BJ (cell line): ENCODE data around the gene MFAP4. TPM values are rescaled to one million over a fixed set of nuclear protein-coding genes. Genes with fewer than 3 reads are reported as not detected.
"Not testable (repeated sequence)": the region's sequence is repeated elsewhere in the genome, so short reads cannot be mapped to it uniquely, and the experiment has no call there.

Source experiments
- CTCF ChIA-PET: fragments of 350-600 bp; formaldehyde crosslinking; extraction: SDS; loops from one replicate; lab custom pipeline; 2021; ENCODE audit warnings: antibody characterized with exemption, inconsistent platforms; lab: Yijun Ruan, JAX
- POLR2A ChIA-PET: fragments of 300-600 bp; sonication (Branson Sonifier 250); formaldehyde crosslinking; extraction: SDS; loops from one replicate; lab custom pipeline; 2021; ENCODE audit warnings: antibody characterized with exemption; lab: Charles Lee
- DNase-seq: peaks from one replicate; pipeline ENCODE4 v3.0.0-alpha.2; 2011; ENCODE audit warnings: low read depth
- H3K27me3 ChIP-seq: 2 replicates; pipeline ENCODE4 v1.6.0; 2011; ENCODE audit warnings: low read length; ENCODE audit not compliant: control insufficient read depth, insufficient read depth
- H3K36me3 ChIP-seq: 2 replicates; pipeline ENCODE4 v1.5.1; 2011; ENCODE audit warnings: low read length; ENCODE audit not compliant: control insufficient read depth, insufficient read depth
- H3K4me3 ChIP-seq: 2 replicates; pipeline ENCODE4 v1.5.1; 2011; ENCODE audit warnings: low read depth, mild to moderate bottlenecking, control low read depth, low read length
- CTCF ChIP-seq: IDR thresholded peaks from 2 replicates; pipeline ENCODE4 v1.5.1; 2011; ENCODE audit warnings: low read depth, mild to moderate bottlenecking, control low read depth, inconsistent platforms, low read length, moderate library complexity; ENCODE audit not compliant: insufficient read depth
- polyA plus RNA-seq: library from polyadenylated mRNA; depleted of rRNA; stranded (reverse); fragments of >200 nt; gene quantifications from 2 replicates; pipeline ENCODE4 v1.2.3, GENCODE V29; 2011

The MFAP4 gene
- polyA plus RNA-seq, 1 experiment, result 86.8 TPM

GRCh38 chr17:19359856-19360255, 27.1 kb downstream of the MFAP4 start:
- POLR2A ChIA-PET, result no interaction called here
- no peak overlapping the region for H3K4me3 ChIP-seq
- no peak for TF ChIP-seq CTCF
- no peaks in the 10 kb centered on the region for H3K27me3 ChIP-seq
- CTCF ChIA-PET, result no interaction called here
- H3K36me3 ChIP-seq, result peaks cover 2% of the 10 kb centered on the region; the same call in 1 of the 2 replicates
- no peak for DNase-seq

- TF ChIP-seq CTCF, result no peak
- ChIA-PET CTCF (no interaction called here), POLR2A (no interaction called here)
- peaks cover 2% of the 10 kb centered on the region; the same call in 1 of the 2 replicates for H3K36me3 ChIP-seq
- H3K27me3 ChIP-seq, result no peaks in the 10 kb centered on the region
- no peak for DNase-seq
- no peak overlapping the region for H3K4me3 ChIP-seq
Measured at GRCh38 chr17:19359151-19359550, 27.8 kb downstream of the MFAP4 start.

GRCh38 chr17:19357761-19358160, 29.2 kb downstream of the MFAP4 start:
- peaks cover 2% of the 10 kb centered on the region; the same call in 1 of the 2 replicates for H3K36me3 ChIP-seq
- no peak for DNase-seq
- H3K27me3 ChIP-seq, result no peaks in the 10 kb centered on the region
- ChIA-PET POLR2A (no interaction called here), CTCF (interaction anchor here (2.4 kb wide), 1 partner anchor 89 kb away, joined by 5 read pairs; no protein-coding TSS in a partner anchor)
- no peak for TF ChIP-seq CTCF
- H3K4me3 ChIP-seq, result no peak overlapping the region

- no peak overlapping the region for H3K4me3 ChIP-seq
- POLR2A ChIA-PET, result no interaction called here
Measured at GRCh38 chr17:19357351-19357750, 29.6 kb downstream of the MFAP4 start.

GRCh38 chr17:19354748-19355147, 32.2 kb downstream of the MFAP4 start:
- Histone ChIP-seq H3K4me3 (no peak overlapping the region), H3K27me3 (no peaks in the 10 kb centered on the region), H3K36me3 (peaks cover 2% of the 10 kb centered on the region; the same call in 1 of the 2 replicates)
- POLR2A ChIA-PET, result no interaction called here
- TF ChIP-seq CTCF, result no peak
- no peak for DNase-seq
- CTCF ChIA-PET, result interaction anchor here (1.0 to 2.2 kb wide), 4 partner anchors 8 to 93 kb away, joined by 4 to 15 read pairs (median 6); partner anchors contain the start of gene B9D1

More at GRCh38 chr17:19357351-19357750, 29.6 kb downstream of the MFAP4 start:
- no peaks in the 10 kb centered on the region for H3K27me3 ChIP-seq
- TF ChIP-seq CTCF, result no peak
- CTCF ChIA-PET, result interaction anchor here (2.4 kb wide), 1 partner anchor 90 kb away, joined by 5 read pairs; no protein-coding TSS in a partner anchor
- H3K36me3 ChIP-seq, result peaks cover 2% of the 10 kb centered on the region; the same call in 1 of the 2 replicates
- no peak for DNase-seq

- H3K36me3 ChIP-seq, DNase-seq, H3K4me3 ChIP-seq, H3K27me3 ChIP-seq, POLR2A ChIA-PET: not testable (repeated sequence)
- CTCF ChIA-PET, result interaction anchor here (1.0 to 2.2 kb wide), 4 partner anchors 10 to 94 kb away, joined by 4 to 15 read pairs (median 6); partner anchors contain the start of gene B9D1
Measured at GRCh38 chr17:19353401-19353800, 33.6 kb downstream of the MFAP4 start.
